Adrenal gland (tissue), 12 donors: ENCODE measurements around the gene PLXNC1. TPM values are rescaled to one million over a fixed set of nuclear protein-coding genes. Genes with fewer than 3 reads are reported as not detected.

Experiments
- DNase-seq, 7 donors: peaks; one replicate each; pipeline ENCODE4 v3.0.0-alpha.2; 2019 to 2020
- H3K27ac ChIP-seq, 5 donors: fragments of 200-600 bp; sonication (generic) in 4 of 5; 1 replicate in 3 of 5; 2 replicates in 2 of 5; pipeline versions ENCODE4 v1.5.1 to v1.8.0; 2016 to 2020; ENCODE audit warnings: mild to moderate bottlenecking in 1 of 5
- H3K27me3 ChIP-seq: fragments of 200-600 bp; 2 replicates; pipeline ENCODE4 v1.8.0; 2021
- H3K36me3 ChIP-seq, 2 donors: fragments of 200-600 bp; replicated peaks in 1 of 2; 1 replicate in 1 of 2; 2 replicates in 1 of 2; pipeline versions ENCODE4 v1.5.1 to v1.8.0; 2018 to 2022
- H3K4me1 ChIP-seq, 2 donors: fragments of 200-600 bp; replicated peaks in 1 of 2; 1 replicate in 1 of 2; 2 replicates in 1 of 2; pipeline versions ENCODE4 v1.5.1 to v1.8.0; 2018 to 2021
- H3K4me3 ChIP-seq, 4 donors: fragments of 200-600 bp; sonication (generic) in 3 of 4; one replicate each; pipeline ENCODE4 v1.5.1; 2016 to 2018
- H3K9me3 ChIP-seq, 3 donors: fragments of 200-600 bp; sonication (generic) in 1 of 3; replicated peaks in 1 of 3; 1 replicate in 2 of 3; 2 replicates in 1 of 3; pipeline versions ENCODE4 v1.5.1 to v1.8.0; 2016 to 2021
- CTCF ChIP-seq, 6 experiments: fragments of 450-650 bp in 4 of 6; fragments of 200-600 bp in 2 of 6; sonication (generic) in 1 of 6; IDR thresholded peaks; 1 replicate in 5 of 6; 2 replicates in 1 of 6; pipeline versions ENCODE4 v1.5.1 to v1.8.0; 2016 to 2021; ENCODE audit warnings: antibody characterized with exemption in 6 of 6, mild to moderate bottlenecking in 2 of 6, moderate library complexity in 1 of 6
- POLR2A ChIP-seq, 2 donors: fragments of 450-650 bp; IDR thresholded peaks; one replicate each; pipeline ENCODE4 v1.6.1; 2017; ENCODE audit warnings: antibody characterized with exemption in 2 of 2, mild to moderate bottlenecking in 2 of 2, moderate library complexity in 1 of 2
- WGBS, 4 donors: extraction: QIAGEN DNeasy Blood & Tissue Kit in 2 of 4; methylation state at CpG; one replicate each; pipeline versions ENCODE4 v1.1.5 to v1.1.7; 2013 to 2017; 5-methylcytosine and 5-hydroxymethylcytosine counted together
- intact Hi-C, 2 donors: fragments of 100-400 bp; cut with DNase I; formaldehyde crosslinking; loops; one replicate each; pipeline versions ENCODE4 v1.14.1 to v1.15.0; 2022 to 2023
- polyA plus RNA-seq, 3 donors: library from polyadenylated mRNA; stranded (reverse); fragments of 200-250 nt in 2 of 3; fragments of 350-450 nt in 1 of 3; fragmentation: Illumina TruSeq in 1 of 3; extraction: RNeasy Lipid Tissue Mini Kit (QIAGEN cat#74804) in 1 of 3; gene quantifications; one replicate each; pipeline ENCODE4 v1.2.3, GENCODE V29; 2013 to 2014
- total RNA-seq, 9 donors: library from RNA; depleted of rRNA in 4 of 9; stranded (reverse); fragments of >200 nt in 4 of 9; fragments of 120-200 nt in 1 of 9; fragmentation: NEBNext Ultra II Directional in 1 of 9; extraction: Animal tissue kit (Norgen Biotek cat#: 25700) in 1 of 9; gene quantifications; one replicate each; pipeline versions ENCODE4 v1.1.0 to v1.2.4, GENCODE V29; 2013 to 2023
- donor health status: healthy with polysubstance abuse.
- donor health status: Bipolar disorder and iron deficiency.
- donor health status: DM: yes; HTN: yes; CAD: no.
- donor health status: DM: no; HTN: no; CAD: no.
- donor health status: DM: no; HTN: no; CAD: no.
- donor health status: DM: yes; HTN: yes; CAD: no.

Gene PLXNC1
- total and polyA plus RNA-seq, 12 donors: 2.5 to 23.4 (median 12.3) TPM

- TF ChIP-seq POLR2A (IDR thresholded peaks at IDR 0.05) (no peak), CTCF (IDR thresholded peaks at IDR 0.05) (no peak)
- intact Hi-C loops: no loop called here
- 95 to 100% (median 100%) methylated on average over 1 of the region's 1 CpG for WGBS, 4 donors
Observed at GRCh38 chr12:94191811-94192210, 43.4 kb downstream of the PLXNC1 start.

GRCh38 chr12:94192506-94192905 lies 44.1 kb downstream of the PLXNC1 start:
- TF ChIP-seq POLR2A (IDR thresholded peaks at IDR 0.05): no peak
- TF ChIP-seq CTCF (IDR thresholded peaks at IDR 0.05): no peak
- Histone ChIP-seq H3K27me3 (no peaks in the 10 kb centered on the region), H3K4me3 (no peak overlapping the region), H3K36me3 (no peaks in the 10 kb centered on the region), H3K27ac (no peak overlapping the region), H3K4me1 (no peaks in the 10 kb centered on the region), H3K9me3 (no peaks in the 10 kb centered on the region)
- DNase-seq: no peak
- intact Hi-C loops: no loop called here

More at GRCh38 chr12:94191811-94192210, 43.4 kb downstream of the PLXNC1 start:
- no peaks in the 10 kb centered on the region for H3K27me3 ChIP-seq
- no peak for DNase-seq
- H3K4me3 ChIP-seq: no peak overlapping the region
- no peaks in the 10 kb centered on the region for H3K9me3 ChIP-seq
- no peaks in the 10 kb centered on the region for H3K4me1 ChIP-seq
- no peak overlapping the region for H3K27ac ChIP-seq
- no peaks in the 10 kb centered on the region for H3K36me3 ChIP-seq

GRCh38 chr12:94193168-94193567 lies 44.8 kb downstream of the PLXNC1 start:
- Histone ChIP-seq H3K27ac (no peak overlapping the region), H3K36me3 (no peaks in the 10 kb centered on the region)
- intact Hi-C loops: no loop called here

GRCh38 chr12:94195483-94195882 lies 47.1 kb downstream of the PLXNC1 start:
- Histone ChIP-seq H3K36me3 (no peaks in the 10 kb centered on the region), H3K4me3 (no peak overlapping the region), H3K27ac (no peak overlapping the region), H3K4me1 (no peaks in the 10 kb centered on the region), H3K27me3 (no peaks in the 10 kb centered on the region), H3K9me3 (no peaks in the 10 kb centered on the region)
- 94 to 100% (median 98%) methylated on average over 6 of the region's 6 CpGs for WGBS, 4 donors
- DNase-seq: no peak
- intact Hi-C loops: no loop called here
- TF ChIP-seq POLR2A (IDR thresholded peaks at IDR 0.05) (no peak), CTCF (IDR thresholded peaks at IDR 0.05) (no peak)

More at GRCh38 chr12:94193168-94193567, 44.8 kb downstream of the PLXNC1 start:
- no peaks in the 10 kb centered on the region for H3K4me1 ChIP-seq
- no peaks in the 10 kb centered on the region for H3K9me3 ChIP-seq
- DNase-seq: no peak
- no peaks in the 10 kb centered on the region for H3K27me3 ChIP-seq
- WGBS, 4 donors: 76 to 85% (median 80%) methylated on average over 3 of the region's 3 CpGs
- H3K4me3 ChIP-seq: no peak overlapping the region
- TF ChIP-seq POLR2A (IDR thresholded peaks at IDR 0.05): no peak

DNA sequence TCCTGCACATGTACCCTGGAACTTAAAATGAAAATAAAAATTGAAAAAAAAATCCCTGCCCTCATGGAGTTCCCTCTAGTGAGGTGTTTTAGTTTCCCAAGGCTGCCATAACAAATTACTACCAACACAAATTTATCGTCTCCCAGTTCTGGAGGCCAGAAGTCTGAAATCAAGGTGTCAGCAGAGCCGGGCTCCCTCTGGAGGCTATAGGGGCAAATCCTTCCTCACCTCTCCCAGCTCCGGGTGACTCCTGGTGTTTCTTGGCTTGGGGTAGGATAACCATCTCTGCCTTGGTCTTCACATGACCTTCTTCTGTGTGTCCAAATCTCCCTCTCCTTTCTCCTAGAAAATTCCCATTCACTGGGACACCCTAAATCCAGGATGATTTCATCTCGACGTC lies 50.1 kb downstream of the PLXNC1 start:
- H3K27ac ChIP-seq: no peak overlapping the region
- H3K36me3 ChIP-seq: no peaks in the 10 kb centered on the region
- H3K4me3 ChIP-seq: no peak overlapping the region
- intact Hi-C loops: no loop called here
- WGBS, 4 donors: 88 to 92% (median 89%) methylated on average over 5 of the region's 5 CpGs
- DNase-seq: no peak
- no peaks in the 10 kb centered on the region for H3K27me3 ChIP-seq
- TF ChIP-seq POLR2A (IDR thresholded peaks at IDR 0.05): no peak
- H3K9me3 ChIP-seq: no peaks in the 10 kb centered on the region
- no peaks in the 10 kb centered on the region for H3K4me1 ChIP-seq
